NK-92 treated with Interleukin-12 subunit alpha and Interleukin-12 subunit beta, amount 100 ng/mL, for 24 hours (cell line): Measurements from ENCODE around the gene SGMS1.
A peak's percentile ranks its signal among the peaks of the same experiment; 100 is the strongest.

Experiments used
- DNase-seq: peaks from one replicate; lab custom pipeline; 2025; lab: John Stamatoyannopoulos, UW

The SGMS1 gene

DNA sequence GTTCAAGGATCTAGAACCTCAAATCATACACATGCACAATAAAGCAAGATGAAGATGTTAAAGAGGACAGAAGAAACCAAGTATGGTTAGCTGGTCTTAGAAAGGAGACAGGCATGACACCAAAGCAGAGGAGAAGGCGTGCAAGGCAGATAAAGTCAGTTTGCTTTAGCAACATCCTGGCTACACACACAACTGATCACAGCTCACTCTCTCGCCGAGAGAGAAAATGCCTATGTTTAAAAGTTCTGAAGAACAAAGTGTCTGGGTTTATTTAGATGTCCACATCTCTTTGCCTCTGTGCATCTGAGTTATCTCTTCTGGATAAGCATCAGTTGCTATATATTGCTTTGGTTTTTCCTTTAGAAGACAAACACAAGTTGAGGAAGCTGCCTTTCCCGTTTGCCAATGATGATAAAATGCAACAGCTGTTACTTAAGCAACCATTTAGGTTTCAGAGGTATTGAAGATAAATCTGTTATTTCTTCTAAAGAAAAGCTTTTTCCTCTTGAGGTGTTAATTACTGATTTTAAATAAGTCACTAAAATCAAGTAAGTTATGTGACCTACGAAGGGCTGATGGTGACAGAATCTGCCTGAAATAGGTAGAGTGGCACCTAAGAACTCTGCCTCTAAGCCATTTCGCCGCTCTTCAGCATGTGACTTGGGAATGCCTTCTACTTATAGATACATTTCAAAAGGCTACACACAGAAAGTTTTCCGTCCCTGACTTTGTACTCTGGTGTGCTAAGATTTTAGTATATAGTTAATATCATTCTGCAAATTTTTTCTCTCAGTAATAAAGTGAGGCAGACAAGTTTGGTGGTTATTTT is 226.2 kb downstream of the SGMS1 start:
- no peak for DNase-seq

DNA sequence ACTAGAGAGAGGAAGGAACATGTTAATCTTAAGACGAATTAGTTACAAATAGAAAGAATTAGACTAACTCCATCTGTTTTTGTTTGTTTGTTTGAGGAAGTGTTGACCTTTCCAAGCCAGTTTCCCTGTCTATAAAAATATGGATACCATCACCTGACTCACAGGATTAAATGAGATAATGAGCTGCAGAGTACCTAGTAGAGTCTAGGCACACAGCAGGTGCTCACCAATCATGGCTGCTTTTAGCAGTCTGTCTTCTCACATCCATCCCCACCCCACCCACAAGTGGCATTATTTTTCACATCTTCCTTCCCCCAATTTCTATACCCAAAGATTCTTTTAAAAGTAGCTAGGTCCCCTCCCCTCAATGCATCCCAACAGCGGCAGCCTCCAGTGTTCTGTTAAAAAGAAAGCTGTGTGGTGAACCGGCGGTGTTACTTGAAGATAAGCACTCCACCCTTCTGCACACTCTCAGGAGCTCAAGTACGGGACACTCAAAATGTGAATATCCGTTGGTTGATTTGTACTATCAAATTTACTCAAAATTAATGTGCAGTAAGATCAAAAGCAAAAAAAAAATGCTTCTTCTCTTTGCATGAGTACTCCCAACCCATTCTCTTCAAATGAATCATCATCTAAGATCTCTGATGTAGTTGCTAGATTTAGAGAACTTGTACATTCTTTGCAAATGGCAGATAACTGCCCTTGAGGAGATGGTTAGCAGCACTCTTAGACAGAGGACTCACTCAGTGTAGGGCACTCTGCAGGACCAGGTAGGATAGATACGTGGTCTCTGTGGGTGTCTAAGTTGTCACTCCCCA is 227.1 kb downstream of the SGMS1 start:
- no peak for DNase-seq

DNA sequence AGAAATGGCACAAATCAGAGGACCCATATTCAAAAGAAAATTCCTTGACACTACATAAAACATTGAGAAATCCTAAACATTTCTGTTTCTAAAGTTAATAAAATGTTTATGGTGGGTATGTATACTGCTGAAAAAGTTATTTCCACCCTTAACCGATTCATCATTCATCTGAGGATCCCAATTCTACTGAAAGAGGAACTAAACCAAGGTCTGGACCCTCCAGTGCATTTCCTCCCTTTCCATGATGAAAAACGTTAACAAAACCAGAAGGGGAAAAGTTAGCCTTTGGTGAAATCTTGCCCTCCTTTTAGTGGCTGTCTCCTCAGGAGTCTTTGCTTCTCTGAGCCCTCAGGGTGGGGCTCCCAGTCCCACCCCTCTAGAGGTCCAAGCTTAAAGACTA is 227.9 kb downstream of the SGMS1 start:
- no peak for DNase-seq

DNA sequence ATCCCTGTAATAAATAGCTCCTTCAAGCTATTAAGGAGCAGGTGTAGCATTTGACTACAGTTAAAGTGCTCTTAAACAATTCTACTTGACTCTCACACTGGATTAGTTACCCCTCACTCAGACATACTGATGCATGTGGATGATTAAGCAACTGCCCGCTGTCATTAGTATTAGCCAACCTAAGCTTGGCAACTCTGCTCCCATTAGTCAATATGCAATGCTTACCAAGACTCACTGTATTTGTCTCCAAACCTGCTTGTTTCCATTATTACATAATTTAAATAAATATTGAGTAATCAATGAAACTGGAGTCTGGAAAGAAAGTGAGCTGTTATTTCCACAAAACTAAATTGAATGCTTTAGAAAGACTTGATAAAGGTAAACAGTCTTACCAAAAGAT is 228.5 kb downstream of the SGMS1 start:
- peak; percentile 13 for DNase-seq

DNA sequence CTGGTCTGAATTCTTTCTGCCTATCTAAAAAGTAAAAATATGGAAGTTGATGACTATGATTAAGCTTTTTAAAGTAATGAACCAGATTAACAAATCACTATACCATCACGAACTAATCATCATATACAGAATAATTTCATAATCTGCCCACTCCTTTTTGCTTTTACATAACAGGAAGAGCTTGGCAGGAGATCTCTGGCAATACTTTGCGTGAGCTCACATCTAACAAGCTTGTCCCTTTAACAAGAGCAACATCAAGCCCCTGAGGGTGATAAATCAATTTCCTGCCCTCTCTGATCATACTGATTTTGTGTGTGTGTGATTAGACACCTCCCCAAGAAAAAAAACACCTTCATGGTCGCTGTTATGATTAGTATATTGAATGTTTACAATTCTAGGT is 228.9 kb downstream of the SGMS1 start:
- DNase-seq, result no peak

DNA sequence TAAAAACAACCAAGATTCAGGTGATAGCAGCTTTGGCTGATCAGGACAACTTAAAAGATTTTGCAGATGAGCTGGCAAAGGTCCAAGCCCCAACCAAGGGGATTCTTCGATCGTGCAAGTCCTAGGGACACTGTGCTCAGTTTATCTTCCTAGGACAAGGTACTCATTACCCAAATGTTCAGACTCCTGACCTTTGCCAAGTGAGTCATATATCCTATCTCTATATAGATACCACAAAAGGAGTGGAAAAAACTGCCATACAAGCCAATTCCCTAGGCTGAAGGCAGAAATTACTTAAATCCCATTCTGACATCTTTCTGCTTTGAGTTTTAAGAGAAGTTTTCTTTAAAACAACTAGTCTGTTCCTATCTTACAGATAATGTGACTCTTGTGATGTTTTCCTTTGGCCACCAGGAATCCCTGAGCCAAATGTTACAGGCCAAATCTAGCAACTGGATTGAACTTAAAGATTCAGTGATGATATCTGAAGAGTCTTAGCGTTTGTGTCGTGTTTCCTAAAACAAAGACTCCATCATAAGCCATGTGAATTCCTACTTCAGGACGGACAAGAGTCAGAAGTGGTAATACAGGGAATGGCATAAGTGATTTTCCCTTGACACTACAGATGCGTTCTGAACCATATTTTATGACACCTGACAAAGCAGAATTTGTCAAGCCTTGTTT is 229.8 kb downstream of the SGMS1 start:
- DNase-seq, result no peak

DNA sequence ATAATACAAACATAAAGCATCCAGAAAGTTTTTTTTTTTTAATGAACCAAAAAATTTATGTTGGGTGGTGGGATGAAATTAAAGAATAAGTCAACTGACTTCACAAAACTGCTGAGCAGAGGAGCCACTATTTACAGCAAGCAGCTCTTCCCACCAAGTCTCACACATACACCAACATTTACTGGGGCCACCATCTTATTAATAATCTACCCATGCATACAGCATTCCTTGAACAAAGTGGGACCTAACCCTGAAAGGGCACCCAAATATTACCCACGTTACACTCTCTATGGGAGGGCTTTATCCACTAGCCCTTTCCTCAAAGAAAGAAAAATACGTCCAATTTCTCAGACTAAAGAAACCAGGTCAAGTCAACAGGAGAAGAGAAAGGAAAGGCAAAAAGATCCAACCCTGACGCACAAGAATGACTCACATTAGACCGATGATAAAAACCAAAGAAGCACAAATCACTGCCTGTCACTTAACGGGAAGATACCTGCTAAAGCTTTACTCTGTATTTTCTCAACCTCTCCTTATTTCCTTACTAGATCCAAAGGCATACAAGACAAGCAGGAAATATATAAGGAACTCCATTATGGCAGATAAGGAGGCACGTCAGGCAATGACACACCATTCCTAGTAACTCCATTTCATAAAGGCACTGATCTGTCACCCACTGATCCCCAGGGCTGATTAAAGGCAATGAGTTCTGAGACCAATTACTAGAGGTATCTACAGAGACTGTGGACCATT is 230.6 kb downstream of the SGMS1 start:
- no peak for DNase-seq

DNA sequence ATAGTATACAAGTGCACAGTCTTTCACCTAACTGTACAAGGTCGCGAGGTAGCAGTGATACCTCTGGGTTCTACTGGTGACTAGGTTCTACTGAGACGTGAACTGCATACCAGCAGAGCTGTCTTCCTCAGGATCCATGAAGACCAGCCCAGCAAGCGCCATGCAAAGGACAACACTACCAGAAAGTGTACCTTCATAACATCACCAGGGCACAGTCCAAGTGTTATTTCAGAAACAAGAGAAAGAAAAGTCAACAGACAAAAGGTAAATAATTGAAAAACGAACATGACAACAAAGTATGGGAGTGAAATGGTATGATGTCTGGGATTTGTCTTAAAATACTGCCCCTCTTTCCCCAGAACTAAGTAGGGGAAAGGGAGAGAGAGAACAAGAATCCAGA is 231.3 kb downstream of the SGMS1 start:
- DNase-seq, result no peak

DNA sequence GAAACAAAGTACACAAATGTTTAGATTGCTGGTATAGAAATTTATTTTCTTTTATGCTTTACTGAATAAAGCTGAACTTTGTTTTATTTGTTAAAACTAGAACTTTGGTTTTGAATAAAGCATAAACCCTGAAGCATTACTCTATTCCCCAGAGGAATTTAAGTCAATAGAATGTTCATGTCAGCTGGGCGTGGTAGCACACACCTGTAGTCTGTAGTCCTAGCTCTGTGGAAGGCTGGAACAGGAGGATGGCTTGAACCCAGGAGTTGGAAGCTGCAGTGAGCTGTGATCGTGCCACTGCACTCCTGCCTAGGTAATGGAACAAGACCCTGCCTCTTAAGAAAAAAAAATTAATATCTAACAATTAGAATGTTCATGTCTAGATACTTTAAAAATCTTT is 233.5 kb downstream of the SGMS1 start:
- no peak for DNase-seq

DNA sequence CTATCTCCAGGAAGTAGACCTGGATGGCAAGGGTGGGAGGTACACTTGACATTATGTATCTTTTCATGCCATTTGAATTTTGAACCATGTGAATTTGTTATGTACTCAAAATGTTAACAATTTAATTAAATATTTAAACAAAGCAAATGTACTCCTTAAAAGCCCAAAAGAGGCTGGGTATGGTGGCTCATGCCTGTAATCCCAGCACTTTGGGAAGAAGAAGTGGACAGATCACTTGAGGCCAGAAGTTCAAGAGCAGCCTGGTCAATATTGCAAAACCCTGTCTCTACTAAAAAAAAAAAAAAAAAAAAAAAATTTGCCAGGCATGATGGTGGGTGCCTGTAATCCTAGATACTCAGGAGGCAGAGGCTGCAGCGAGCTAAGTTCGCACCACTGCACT is 235.6 kb downstream of the SGMS1 start:
- DNase-seq, result no peak

DNA sequence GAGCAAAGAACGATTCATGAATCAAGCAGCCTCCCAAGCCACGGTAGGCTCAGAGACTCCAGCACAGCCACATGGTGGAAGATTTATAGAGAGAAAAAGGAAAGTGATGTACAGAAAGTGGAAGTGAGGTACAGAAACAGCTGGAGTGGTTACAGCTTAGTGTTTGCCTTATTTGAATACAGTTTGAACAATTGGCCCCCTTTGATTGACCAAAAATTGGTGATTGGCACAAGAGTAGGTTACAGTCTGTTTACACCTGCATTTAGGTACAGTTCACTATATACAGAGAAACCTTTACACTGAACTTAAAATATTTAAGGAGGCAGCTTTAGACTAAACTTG is 236.1 kb downstream of the SGMS1 start:
- no peak for DNase-seq

DNA sequence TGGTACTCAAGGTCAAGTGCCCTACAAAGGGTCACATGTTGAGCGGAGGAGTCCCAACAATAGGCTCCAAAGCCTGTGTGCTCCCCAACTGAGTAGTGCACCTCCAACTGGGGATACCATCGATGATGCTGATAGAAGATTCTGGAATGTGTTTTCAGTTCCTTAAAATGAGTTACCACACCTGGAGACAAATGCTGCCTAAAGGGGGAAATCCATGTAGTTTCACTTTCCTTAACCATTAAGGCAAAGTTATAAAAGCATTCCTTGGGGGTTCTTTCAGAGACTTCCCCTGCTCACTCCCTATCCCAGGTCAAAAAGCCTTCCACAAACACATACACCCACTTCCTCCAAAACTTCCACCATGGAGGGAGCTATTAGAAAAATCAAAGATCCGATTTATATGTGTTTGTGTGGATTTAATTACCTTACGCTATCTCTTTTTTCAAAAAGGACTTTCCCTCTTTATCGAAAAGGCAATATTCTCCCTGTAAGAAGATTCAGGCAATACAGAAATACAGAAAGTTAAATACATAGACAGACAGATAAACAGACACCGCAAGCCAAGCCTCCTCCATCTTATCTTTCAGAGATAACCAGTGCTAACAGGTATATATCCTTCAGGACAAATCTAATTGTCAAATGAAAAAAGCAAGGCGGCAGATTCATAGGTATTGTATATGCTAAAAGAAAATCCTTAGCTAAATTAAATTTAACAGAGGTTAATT is 236.6 kb downstream of the SGMS1 start:
- DNase-seq, result no peak

DNA sequence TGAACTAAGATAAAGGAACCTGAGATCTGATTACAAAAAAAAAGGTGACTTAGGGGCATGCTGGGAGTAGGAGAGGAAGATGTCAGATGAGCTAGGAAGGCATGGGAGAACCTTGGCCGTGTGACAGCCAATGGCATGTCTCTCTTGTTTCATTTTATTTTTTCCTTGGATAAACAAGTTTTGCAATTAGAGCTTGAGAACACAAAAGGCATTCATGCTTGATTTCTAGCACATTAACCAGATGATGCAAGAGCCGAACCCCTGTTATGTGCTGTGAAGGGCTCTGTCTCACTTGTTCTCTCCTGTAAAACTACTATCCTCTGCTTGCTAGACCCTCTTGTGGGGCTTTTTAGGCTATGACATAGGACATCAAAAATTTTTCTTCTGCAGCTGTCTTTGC is 238.1 kb downstream of the SGMS1 start:
- DNase-seq, result no peak

DNA sequence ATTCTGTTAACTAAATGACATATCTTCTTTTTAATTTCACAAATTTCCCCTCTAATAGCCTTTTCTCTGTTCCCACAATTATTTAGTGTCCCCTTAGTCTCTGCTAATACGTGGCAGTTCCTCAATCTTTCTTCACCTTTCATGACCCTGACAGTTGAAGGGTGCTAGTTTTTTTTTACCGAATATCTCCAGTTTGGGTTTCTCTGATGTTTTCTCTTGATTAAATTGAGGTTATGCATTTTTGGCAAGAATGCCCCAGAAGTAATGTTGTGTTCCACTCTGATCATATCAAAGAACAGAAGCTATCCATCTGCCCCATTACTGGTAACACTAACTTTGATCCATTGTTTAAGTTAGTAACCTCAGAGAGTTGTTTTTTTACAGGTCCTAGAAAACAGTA is 238.9 kb downstream of the SGMS1 start:
- no peak for DNase-seq

DNA sequence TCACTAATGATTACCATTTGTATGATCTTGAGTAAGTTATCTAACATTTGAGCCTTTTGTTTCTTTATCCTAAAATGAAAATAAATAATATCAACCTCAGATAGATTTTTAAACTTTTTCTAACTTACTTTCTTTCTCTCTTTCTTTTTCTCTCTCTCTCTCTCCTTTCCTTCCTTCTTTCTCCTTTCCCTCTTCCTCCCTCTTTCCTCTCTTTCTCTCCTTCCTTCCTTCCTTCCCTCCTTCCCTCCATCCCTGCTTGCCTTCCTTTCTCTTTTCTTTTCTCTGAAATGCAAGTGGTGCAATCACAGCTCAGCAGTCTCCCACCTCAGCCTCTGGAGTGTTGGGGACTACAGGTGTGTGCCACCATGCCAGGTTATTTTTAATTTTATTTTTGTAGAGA is 239.5 kb downstream of the SGMS1 start:
- no peak for DNase-seq

DNA sequence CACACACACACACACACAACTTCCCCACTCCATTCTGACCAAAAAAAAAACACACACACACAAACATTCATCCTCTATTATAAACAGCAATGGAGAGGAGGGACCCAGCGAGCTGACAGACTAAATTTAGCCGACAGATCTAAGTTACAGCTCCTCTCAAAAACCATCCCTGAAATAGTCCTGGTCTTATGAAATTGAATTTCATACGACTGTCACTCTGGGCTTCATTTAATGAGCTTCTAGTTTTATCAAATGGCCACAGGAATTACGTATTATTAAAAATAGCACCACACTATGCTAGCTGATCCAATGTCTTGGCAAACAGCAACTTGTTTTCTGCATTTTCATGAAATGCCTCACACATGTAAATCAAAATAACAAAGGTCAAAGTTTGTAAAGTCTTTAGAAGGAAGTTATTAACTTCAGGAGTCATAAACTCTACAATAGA is 241.2 kb downstream of the SGMS1 start:
- no peak for DNase-seq

DNA sequence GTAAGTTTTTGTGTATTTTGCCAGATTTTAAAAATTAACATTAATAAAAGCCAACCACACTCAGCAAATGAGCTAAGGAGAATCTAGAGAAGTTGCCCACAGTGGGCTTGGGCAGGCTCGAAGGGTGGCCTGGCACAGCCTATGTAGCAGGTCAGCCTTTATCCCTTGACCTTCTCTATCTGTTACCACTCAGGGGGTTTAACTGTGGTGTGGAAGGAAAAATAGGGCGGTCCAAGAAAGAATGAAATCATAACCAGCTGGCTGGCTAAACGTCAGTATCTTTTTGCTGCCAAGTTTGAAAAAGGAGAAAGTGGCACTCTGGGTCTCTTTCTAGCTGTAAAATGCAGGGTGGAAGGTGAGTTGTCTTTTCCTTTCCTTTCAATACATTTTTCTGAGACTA is 242.1 kb downstream of the SGMS1 start:
- no peak for DNase-seq

DNA sequence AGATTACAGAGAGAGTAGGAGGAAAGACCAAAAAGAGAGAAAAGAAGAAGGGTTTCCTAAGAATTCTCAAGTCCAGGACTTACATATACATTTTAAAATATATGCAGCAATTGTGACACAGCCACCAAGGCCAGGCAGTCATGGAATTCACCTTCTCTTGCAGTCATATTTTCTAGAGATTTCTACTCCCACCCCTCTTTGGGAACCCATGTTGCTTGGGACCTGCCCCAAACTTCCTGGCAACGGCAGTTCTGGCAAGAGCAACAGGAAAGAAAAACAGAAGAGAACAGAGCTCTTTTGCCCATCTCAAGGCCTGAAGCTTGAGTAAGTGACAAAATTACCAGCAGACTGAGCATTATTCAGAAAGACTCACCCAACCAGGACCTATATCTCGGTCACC is 244.1 kb downstream of the SGMS1 start:
- no peak for DNase-seq

DNA sequence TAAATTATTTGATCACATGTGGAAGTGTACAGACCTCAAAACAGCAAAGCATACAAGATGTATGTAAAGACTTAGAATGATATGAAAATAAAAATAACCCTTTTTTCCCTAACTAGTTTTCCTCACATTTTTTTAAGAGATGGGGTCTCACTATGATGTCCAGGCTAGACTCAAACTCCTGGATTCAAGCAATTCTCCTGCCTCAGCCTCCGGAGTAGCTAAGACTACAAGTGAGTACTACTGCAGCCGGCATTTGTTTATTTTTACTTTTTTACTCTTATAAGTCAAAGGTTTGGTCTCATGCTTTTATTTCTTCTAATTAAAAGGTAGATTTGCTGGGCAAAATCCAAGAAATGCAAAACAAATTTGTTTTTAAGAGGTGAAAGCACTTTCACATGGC is 248.0 kb downstream of the SGMS1 start:
- DNase-seq, result no peak

DNA sequence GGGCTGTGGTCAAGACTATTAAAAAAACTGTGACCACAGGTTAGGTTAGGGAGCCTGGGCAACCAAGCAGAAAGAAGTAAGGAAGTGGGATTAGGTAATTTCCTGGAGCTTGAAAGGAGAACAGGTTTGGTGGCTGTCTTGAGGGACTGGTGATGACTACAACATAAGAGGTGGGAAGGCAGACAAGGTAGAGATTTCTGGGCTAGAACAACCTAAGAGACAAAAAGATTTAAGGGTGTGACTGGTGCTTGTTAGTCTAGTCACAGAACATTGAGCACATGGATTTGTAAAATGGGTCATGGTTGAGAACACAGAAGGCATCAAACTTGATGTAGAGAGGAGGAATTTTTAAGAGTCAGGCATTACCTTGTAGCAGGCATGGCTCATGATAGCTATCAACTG is 248.7 kb downstream of the SGMS1 start:
- no peak for DNase-seq

DNA sequence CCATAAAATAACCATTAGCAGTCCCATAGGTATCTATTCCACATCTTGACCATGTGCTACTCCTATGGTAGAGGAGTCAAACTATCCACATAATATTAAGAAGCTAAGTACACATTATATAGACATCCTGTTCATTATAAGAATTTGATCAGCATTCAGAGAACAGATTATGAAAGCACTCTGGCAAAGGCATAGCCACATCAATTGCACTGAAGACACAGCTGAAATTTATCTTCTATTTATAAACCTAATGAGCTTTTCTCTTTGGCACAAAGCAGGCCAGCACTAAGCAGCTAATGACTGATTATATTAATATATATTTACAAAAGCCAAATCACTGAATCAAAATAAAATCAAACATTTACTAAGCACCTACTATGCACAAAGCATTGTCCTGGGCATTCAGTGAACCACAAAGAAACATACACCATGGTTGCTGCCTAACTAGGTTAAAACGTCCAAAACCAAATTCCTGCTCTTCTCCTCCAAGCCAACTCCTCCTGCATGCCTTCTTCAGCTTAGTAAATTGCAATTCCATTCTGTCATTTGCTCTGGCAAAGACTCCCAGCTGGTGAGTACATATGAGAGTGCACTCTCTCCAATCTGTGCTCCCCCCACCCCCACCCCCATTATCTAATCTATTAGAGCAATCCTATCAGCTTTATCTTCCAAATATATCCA is 249.8 kb downstream of the SGMS1 start:
- DNase-seq, result no peak
